ENCODE measurements around the gene GRN. TPM values are rescaled to one million over a fixed set of nuclear protein-coding genes. Genes with fewer than 3 reads are reported as not detected.

Gene GRN
- polyA plus RNA-seq, 1 donor = 218 TPM

Other genes with a start within 250 kb of the GRN start
- 60.7 TPM for gene HDAC5, start 221.7 kb upstream of the GRN start, polyA plus RNA-seq (ENCODE audit: insufficient read length)
- 2.4 TPM for gene HROB, start 203.4 kb upstream of the GRN start, polyA plus RNA-seq (ENCODE audit: insufficient read length)
- 18.2 TPM for gene ASB16, start 174.6 kb upstream of the GRN start, polyA plus RNA-seq (ENCODE audit: insufficient read length)
- 53.3 TPM for gene TMUB2, start 158.3 kb upstream of the GRN start, polyA plus RNA-seq (ENCODE audit: insufficient read length)
- gene ATXN7L3, start 145.4 kb upstream of the GRN start, polyA plus RNA-seq (ENCODE audit: insufficient read length) = 54.2 TPM
- 60.6 TPM for gene UBTF, start 125.6 kb upstream of the GRN start, polyA plus RNA-seq (ENCODE audit: insufficient read length)
- gene SLC4A1, start 77.2 kb upstream of the GRN start, polyA plus RNA-seq (ENCODE audit: insufficient read length) = 11.3 TPM
- gene RUNDC3A, start 36.7 kb upstream of the GRN start, polyA plus RNA-seq (ENCODE audit: insufficient read length) = 2.0 TPM
- 54.3 TPM for gene SLC25A39, start 20.5 kb upstream of the GRN start, polyA plus RNA-seq (ENCODE audit: insufficient read length)
- gene FAM171A2, start 18.6 kb downstream of the GRN start, polyA plus RNA-seq (ENCODE audit: insufficient read length) = 105 TPM
- gene ITGA2B, start 44.3 kb downstream of the GRN start, polyA plus RNA-seq (ENCODE audit: insufficient read length) = 2.9 TPM
- gene GPATCH8, start 158.1 kb downstream of the GRN start, polyA plus RNA-seq (ENCODE audit: insufficient read length) = 28.2 TPM
- gene FZD2, start 212.2 kb downstream of the GRN start, polyA plus RNA-seq (ENCODE audit: insufficient read length) = 14.5 TPM